GM18502 (cell line): ENCODE data around the gene CDKL5.

Experiments
- ATAC-seq: cut with Tn5 transposase; IDR thresholded peaks from one replicate; pipeline ENCODE4 v1.9.1; 2021; ENCODE audit warnings: mild to moderate bottlenecking; ENCODE audit not compliant: unreplicated experiment, poor library complexity

Gene CDKL5

DNA sequence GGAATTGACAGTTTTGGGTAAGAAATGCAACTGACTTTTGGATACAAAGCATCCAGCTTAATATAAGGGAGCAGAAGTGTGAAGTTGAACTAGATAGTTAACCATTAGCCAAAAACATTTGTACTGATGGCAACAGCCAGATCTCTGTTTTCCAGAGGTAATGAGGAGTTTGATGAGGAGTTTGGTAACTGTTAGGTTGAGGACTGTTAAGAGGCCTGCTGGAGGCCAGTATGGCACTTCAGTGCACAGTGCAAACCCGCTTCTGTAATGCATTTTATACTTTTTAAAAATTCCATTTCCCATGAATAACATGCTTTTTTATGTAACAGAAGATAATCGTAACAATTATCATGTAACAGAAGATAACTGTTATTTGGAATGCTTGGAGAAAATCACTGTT is 30.0 kb downstream of the CDKL5 start:
- ATAC-seq = no peak

DNA sequence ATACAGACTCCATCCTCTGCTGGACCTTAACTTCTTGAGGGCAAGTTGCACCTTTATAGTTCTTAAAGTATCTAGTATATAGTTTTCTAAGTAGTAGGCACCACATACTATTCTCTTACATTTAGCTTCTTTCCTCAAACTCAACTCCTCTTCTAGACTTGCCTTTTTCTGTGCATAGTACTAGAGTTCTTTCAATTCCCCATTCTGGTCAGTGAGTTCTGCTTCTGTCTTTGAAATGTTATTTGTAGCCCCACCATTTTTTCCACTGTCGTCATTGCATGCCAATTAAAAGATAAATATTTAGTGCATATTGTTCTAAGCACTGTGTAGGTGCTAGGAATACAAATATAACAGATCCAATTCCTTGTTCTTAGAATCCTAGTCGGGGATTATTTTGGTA is 31.6 kb downstream of the CDKL5 start:
- ATAC-seq = no peak

DNA sequence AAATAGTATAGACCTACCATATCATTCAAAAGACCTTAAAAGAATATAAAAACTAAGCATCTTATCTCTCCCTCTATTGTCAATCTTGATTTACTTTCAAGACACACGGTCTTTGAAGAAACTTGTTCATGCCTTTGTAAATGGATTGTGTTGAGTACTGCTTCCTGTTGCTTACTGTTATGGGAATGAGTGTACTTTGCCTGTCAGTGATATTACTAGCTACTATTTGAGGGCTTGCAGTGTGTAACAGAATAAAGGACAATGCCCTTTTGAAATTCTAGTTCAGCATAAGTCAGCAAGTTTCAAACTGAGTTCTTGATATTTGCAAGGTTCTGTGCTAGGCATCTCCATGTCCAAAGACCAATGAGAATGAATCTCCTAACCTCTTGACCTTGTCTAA is 36.0 kb downstream of the CDKL5 start:
- ATAC-seq = no peak

DNA sequence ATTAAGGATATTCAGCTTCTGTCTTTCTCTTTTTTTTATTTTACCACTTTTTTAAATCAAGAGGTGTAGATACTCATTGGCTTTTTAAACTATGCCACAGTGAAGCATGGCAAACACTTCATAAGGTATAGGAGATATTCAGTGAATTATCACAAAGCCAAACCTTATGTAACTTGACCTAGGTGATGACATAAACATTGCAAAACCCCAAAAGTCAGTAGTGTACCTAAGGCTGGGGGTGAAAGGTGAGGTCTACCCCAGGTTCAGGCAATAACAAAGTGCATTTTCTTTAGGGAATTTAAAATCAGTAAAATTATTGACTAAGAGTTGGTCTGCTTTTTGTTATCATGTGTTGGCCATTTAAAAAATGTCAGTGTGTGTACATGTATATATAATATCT is 39.1 kb downstream of the CDKL5 start:
- ATAC-seq = no peak

DNA sequence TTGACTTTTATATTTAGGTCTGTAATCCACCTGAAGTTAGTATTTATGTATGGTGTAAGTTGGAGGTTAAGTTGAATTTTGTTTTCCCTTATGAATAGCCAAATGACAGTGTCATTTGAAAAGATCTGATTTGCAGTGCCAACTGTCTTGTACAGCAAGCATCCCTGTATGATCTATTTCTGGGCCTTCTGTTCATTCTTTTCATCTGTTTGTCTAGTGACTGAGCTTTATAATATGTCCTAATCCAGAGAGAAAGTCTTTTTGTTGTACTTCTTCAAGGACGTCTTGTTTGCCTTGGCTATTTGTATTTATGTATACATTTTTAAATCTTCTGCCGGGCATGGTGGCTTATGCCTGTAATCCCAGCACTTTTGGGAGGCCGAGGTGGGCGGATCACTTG is 39.6 kb downstream of the CDKL5 start:
- no peak for ATAC-seq

DNA sequence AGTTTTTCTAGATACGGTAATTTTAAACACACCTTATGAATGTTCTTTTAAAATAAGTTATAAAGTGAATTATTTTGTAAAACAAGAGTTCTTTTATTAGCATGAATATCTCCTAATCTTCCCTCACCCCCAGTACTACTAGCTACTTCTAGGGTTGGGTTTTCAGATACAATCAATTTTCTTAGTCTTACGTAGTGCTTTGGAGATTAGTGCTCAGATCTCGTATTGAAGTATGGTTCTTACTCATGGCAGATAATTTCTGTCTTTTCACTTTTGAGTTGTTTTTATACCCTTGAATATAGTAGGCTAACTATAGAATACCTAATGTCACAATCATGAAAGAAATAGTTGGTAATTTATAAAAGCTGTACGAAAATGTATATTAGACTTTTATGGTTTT is 43.2 kb downstream of the CDKL5 start:
- no peak for ATAC-seq

DNA sequence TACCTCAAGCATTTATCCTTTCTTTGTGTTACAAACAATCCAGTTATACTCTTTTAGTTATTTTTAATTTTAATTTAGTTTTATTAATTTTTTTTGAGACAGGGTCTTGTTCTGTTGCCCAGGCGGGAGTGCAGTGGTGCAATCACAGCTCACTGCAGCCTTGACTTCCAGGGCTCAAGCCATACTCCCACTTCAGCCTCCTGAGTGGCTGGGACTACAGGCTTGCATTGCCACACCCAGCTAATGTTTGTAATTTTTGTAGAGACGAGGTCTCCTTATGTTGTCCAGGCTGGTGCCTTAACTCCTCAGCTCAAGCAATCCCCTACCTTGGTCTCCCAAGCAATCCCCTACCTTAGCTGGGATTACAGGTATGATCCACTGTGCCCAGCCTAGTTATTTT is 45.9 kb downstream of the CDKL5 start:
- no peak for ATAC-seq

DNA sequence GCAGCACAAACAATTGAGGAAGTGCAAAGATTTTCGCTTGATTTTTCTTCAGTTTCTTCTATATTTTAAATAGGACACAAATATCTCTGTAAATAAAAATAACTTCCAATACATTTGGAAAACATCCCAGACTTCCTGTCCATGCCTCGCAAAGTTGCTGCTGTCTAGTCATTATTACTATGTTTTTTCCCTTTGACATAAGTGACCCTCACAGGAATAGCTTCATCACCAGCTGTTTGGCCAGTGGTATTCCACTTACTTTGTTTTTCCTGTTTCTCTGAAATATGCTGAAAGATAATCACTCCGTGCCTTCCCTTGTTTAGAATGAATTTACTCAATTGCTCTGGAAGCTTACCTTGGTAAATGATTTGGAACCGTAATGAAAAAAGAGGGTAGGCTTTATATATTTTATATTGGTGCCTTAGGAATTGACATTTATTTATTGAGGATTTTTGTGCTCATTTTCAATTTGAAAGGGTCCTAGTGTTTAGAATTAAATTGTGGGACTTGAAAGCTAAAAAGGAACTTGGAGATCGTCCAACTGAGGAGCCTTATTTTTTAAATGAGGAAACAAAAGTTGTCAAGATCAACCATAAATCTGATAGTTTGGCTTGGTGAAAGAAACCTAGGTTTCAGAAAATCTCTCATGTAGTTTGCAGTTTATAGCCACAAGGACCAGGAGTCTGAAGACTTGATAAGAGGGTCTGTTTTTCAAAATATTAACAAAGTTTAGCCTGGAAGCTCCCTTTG is 65.6 kb downstream of the CDKL5 start:
- no peak for ATAC-seq

DNA sequence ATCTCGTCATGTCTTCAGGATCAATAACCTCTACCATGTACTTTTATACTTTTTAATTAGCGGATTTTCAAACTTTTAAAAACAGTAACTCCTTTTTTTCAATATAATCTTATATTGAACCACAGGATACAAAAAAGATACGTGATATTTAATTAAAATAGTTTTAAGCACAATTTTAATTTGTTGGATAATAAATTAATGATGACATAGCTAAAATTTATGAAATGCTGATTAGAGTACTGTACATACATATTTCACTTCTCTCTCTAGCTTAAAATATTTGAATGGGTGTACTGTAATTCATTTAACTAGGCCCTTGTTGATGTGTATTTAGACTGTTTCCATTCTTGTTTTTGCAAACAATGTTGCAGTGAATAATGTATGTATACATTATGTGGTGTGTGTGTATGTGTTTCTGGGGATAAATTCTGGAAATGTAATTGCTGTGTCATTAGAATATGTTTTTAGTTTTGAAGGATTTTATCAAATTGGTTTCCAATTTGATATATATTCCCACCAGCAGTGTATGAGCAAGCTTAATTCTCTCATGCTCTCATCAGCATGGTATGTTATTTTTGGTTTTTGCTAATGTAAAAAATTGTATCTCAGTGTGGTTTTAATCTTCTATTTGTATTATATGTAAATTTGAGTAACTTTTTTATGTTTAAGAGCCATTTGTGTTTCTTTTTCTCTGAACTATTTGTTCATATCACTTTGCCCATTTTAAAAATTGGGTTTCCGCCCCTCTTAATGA is 66.4 kb downstream of the CDKL5 start:
- ATAC-seq = no peak

DNA sequence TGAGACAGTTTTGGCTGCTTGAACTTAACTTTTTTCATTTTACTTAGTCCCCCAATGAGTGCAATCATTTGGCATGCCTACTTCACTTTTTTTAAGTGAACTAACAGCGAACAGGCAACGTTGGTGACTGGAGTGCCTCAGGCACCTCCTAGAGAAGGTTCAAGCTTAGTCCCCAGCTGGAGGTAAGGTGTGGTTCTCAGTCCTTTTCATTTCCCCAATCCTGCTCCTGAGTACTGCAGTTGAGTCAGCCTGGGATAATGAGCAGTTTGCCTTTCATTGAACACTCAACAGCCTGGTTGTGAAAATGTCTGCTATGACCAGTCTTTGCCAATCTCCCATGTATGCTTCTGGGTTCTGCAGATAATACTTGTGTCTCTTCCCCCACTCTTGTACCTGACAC is 109.5 kb downstream of the CDKL5 start:
- ATAC-seq = no peak

DNA sequence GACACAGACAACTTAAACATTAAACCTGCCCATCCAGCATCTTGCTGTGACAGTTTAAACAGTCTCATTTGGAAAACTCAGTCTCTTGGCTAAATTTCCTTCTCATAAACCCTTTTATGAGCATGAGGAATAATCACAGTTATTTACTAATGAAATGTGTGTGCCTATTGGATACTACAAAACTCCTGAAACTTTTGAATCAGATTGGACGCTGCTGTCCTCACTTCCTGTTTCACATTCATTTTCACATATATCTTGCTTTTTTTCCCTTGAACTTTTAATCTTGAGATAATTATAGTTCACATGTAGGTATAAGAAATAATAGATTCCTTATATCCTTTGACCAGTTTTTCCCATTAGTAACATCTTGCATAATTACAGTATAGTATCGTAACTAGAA is 111.7 kb downstream of the CDKL5 start:
- ATAC-seq = no peak

DNA sequence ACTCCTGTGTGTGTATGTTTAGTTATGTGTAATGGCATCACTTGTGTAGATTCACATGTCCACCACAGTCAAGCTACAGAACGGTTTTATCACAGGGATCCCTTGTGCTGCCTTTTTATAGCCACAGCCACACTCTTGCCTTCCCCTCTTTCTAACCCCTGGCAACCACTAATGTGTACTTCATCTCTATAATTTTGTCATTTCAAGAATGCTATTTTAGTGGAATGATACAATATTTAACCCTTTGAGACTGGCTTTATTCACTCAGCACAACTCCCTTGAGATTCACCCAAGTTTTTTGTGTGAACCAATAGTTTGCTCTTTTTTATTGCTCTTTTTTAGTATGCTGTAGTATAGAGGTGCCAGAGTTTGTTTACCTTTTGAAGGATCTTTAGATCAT is 112.1 kb downstream of the CDKL5 start:
- no peak for ATAC-seq

DNA sequence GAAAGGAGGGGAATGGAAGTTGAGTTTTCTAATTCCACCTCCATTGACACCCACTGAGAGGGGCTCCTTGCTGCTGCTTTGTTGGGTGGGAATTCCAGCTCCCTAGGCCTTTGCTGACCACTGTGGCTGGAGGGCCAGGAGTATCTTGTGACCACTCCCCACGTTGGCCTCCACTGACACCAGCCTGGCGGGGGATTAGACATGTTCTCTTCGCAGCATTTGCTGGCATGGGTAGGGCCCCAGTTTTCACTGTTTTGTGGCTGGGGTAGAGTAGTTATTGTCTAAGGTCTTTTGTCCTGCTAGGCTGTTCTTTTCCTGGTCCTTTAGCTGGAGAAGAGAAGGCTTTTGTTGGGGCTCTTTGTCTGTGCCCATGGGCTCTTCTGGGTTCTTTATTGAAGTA is 116.7 kb downstream of the CDKL5 start:
- no peak for ATAC-seq

DNA sequence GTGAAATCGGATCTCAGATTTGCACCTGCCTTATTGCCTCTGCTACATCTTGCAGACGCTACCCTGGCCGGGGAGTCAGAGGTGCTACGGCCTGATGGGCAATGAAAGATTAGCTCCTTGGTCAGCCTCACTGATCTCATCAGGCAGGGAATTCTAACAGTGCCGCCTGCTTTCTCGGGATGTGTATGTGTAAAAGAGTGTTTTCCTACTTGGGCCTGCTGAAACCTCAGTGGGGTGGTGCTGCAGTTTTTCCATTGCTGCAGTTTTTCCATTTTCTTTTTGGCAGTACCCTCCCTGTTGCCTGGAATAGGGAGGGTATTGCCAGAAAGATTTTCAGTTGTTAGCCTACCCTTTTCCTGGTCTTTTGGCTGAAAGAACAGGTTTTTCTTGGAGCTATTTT is 117.5 kb downstream of the CDKL5 start:
- no peak for ATAC-seq

DNA sequence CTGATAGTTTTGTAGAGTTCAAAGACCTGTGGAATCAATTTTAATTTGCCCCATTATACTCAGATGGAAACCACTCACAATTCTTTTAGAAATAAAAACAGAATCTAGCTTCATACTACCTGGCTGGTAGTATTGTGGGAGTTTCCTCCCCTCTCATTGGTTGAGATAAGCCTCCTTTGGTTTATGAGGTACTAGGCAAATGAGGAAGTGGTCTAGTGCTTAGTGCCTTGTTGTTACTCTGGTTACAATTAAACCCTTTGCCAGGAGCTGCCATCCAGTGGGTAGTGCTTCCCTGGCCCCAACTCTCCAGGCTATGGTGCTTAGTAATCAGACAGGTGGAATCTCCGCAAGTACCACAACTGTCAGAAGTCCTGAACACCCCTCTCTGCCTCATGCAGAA is 118.3 kb downstream of the CDKL5 start:
- peak; percentile 43 for ATAC-seq

DNA sequence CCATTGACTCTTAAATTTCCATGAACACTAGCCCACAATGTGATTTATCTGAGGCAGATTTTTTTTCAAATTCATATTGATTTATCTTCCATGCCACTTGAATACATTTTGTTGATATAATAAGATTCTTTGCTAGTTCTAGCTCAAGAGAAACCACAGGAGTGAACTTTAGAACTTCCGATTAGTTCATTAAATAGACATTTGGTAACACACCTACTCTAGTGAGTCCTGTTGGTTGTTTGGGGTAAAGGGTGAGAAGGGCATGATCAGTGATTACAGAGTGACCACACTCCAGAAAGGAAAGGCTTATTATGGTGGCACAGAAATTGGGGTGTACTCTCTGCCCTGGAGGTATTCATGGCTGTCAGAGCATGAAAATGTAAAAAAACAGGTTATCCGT is 120.4 kb downstream of the CDKL5 start:
- no peak for ATAC-seq

DNA sequence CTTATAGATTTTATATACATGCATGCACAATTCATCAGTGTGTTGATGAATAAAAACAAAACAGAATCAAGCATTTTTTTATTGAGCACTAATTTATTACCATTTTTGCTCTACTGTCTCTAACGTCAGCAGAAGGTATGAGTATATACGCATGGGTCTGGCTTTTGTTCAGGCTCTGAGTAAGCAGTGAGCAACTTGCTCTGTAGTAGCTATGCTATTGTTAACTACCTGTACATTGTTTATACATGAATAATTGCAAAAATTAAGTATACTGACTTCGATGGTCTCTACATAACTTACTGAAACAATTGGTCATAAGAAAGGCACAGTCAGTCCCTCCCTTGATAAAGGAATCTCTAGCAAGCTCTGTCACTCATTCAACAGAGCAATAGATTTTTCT is 123.6 kb downstream of the CDKL5 start:
- ATAC-seq = no peak

DNA sequence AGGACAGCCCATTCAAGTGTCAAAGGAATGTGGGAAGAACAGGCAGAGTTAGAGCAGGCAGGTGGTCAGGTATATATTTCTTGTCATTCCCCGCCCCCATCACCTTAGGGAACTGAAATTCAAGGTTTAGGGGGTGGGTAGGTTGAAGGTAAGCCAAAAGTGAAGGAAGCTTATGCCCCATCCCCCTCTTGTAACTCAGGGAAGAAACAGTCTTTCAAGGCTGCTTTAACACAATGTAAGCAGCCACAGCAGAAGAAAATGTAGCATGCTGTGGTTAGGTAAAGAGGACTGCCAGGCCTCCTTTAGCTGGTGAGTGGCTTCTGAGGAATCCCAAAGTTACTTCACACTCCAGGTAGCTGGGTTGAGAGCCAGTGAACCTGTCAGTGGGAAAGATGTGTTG is 124.2 kb downstream of the CDKL5 start:
- ATAC-seq = no peak

DNA sequence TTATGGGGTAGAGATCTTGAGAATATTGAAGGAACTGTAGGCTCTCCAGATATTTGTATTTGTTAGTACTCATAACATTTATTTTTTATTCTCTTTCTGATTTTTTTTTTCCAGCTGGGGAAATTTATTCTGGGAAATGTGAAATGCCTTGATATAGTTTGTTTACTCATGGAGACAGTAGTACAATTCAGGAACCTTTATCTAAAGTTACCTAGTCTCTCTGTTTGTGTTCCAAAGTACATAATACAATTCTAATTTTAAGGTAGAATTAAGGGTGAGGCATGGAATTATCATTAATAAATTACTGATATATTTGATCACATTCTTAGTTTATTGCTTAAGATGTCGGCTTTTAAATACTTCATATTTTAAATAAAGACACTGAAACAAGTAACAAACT is 132.5 kb downstream of the CDKL5 start:
- ATAC-seq = no peak

DNA sequence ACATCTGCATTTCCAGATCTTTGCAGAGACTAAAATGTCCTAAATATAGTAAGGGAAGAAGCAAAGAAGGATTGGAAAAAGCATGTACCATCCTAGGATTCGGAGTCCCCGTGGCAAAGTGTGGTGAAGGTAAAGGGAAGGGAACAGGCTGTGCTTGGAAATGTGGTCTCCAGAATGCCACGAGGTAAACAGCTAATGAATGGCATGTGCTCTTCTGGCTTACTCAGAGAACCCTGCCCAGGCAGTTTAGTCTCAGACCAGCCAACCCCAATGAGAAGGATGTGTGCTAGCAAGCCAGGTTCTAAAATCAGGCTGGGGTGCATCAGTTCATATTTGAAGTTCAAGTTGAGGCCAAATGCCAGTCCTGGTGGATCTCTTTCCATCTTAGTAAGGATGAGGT is 133.4 kb downstream of the CDKL5 start:
- ATAC-seq = no peak

DNA sequence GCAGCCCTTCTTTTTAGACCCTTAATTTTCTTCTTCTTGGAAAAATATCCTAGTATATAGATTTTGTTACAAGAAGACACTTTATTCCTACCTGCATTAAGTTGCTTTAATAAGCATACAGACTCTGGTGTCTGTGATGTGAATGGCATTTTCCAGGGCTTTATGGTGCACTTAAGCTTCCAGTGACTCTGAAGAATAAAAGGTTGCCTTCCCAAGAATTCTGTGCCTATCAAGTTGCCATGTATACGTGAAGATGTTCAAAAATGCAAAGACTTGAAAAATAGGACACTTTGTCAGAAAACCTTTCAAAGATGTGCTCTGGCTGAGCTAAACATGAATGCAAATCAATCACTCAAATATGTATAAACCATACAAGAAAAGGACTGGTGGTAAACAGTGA is 135.6 kb downstream of the CDKL5 start:
- ATAC-seq = no peak

DNA sequence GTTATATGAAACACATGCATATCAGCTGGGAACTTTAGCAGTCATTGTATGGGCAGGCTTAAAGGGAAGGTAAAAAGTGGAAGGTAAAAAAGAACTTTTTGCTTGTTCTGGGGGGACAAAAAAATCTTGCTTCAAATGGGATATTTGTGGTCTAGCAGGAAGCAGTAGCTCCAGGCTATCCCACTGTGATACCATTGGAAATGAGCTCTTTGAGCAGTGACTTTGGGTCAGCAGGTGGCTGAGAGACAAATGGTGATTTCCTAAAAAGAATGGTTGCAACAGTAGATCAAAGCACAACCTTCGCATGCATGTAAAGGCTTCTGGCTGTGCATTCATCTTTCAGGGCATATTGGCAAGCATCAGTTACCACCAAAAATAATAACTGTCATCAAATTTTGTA is 140.3 kb downstream of the CDKL5 start:
- no peak for ATAC-seq
